ENCODE measurements around the gene FGD5.

The FGD5 gene

DNA sequence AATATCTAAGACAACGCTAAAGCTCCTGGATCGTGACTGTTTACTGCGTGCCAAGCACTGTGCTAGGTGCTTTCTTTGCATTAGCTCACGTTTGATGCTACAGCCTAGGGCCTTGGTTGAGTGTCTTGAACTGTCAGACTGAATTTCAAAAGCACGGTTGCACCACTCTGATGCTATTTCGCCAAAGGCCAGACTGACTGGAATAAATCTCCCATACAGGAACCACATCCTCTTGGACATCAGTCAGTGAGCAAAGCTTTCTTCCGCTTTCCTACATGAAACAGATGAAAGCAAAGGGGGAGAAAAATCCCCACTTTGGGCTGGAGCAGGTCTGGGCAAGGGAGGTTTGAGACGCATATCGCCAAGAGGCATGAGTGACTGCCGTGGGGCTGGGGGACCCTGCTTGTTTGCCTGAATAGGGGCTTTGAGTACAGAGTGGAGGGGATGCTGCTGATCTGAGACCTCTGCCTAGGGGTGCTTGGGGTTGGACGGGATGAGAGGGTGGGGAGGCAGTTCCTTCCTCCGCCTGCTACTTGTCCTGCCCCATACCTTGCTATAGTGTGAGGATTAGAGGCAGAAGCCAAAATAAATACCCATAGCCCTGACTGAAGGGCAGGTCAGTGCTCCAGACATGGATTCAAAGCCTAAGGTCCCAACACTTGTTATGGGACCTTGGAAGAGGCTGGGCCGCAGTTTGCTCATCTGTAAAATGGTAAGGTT is 5.3 kb downstream of the FGD5 start:
- no peak for DNase-seq (ENCODE audit: low spot score)
- TF ChIP-seq, protein P1, sequence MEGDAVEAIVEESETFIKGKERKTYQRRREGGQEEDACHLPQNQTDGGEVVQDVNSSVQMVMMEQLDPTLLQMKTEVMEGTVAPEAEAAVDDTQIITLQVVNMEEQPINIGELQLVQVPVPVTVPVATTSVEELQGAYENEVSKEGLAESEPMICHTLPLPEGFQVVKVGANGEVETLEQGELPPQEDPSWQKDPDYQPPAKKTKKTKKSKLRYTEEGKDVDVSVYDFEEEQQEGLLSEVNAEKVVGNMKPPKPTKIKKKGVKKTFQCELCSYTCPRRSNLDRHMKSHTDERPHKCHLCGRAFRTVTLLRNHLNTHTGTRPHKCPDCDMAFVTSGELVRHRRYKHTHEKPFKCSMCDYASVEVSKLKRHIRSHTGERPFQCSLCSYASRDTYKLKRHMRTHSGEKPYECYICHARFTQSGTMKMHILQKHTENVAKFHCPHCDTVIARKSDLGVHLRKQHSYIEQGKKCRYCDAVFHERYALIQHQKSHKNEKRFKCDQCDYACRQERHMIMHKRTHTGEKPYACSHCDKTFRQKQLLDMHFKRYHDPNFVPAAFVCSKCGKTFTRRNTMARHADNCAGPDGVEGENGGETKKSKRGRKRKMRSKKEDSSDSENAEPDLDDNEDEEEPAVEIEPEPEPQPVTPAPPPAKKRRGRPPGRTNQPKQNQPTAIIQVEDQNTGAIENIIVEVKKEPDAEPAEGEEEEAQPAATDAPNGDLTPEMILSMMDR (IDR thresholded peaks at IDR 0.05; ENCODE audit: borderline replicate concordance, control extremely low read depth, extremely low read depth, insufficient read depth, missing control alignments), result no peak
- in situ Hi-C loops (cut with MboI; ENCODE audit: low sequenced_read_pairs, unreplicated experiment), result no loop called here

- no peak for DNase-seq (ENCODE audit: low spot score)
- TF ChIP-seq, protein P1 (IDR thresholded peaks at IDR 0.05; ENCODE audit: borderline replicate concordance, control extremely low read depth, extremely low read depth, insufficient read depth, missing control alignments), result no peak
- in situ Hi-C loops (cut with MboI; ENCODE audit: low sequenced_read_pairs, unreplicated experiment), result no loop called here
Measured at GRCh38 chr3:14824646-14825045, 5.9 kb downstream of the FGD5 start.

- in situ Hi-C loops (cut with MboI; ENCODE audit: low sequenced_read_pairs, unreplicated experiment), result no loop called here
- no peak for DNase-seq (ENCODE audit: low spot score)
- TF ChIP-seq, protein P1 (IDR thresholded peaks at IDR 0.05; ENCODE audit: borderline replicate concordance, control extremely low read depth, extremely low read depth, insufficient read depth, missing control alignments), result no peak
Measured at GRCh38 chr3:14826069-14826468, 7.3 kb downstream of the FGD5 start.

DNA sequence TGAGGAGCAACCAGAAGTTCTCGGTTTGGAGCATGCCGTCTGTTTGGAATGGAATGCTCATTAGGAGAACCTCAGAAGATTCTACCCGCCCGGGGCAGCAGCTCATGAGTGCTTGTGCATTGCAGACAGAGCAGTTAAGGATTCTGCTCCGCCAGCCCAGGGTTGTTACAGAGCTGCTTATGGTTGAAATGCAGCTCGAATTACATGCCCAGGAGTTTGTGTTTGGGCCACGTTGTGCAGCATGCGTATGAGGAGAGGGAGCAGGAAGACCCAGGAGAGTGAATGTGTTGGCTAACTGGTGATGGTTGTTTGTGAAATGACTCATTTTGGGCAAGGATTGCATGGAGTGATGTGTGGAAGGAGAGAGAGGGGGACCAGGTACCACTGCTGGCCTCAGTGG is 9.0 kb downstream of the FGD5 start:
- in situ Hi-C loops (cut with MboI; ENCODE audit: low sequenced_read_pairs, unreplicated experiment), result no loop called here
- no peak for DNase-seq (ENCODE audit: low spot score)
- TF ChIP-seq, protein P1 (IDR thresholded peaks at IDR 0.05; ENCODE audit: borderline replicate concordance, control extremely low read depth, extremely low read depth, insufficient read depth, missing control alignments), result no peak

DNA sequence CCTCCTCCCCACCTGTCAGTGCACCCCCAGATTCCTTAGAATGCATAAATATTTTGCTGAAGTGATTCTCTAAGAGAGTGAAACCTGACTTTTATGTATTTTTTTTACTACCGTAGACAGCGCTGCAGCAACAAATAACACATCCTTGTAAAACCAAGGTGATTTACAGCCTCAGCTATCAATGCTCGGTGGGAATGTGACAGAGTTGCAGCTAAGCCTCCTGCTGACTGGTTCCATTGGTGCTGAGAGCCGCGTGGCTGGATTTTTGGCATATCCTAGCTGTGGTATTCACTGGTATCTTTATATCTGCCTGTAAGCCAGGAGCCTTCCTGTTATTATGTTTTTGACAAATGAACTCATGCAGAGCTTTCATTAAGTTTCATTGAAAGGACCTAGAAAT is 11.0 kb downstream of the FGD5 start:
- no peak for DNase-seq (ENCODE audit: low spot score)
- TF ChIP-seq, protein P1 (IDR thresholded peaks at IDR 0.05; ENCODE audit: borderline replicate concordance, control extremely low read depth, extremely low read depth, insufficient read depth, missing control alignments), result no peak
- in situ Hi-C loops (cut with MboI; ENCODE audit: low sequenced_read_pairs, unreplicated experiment), result no loop called here

DNA sequence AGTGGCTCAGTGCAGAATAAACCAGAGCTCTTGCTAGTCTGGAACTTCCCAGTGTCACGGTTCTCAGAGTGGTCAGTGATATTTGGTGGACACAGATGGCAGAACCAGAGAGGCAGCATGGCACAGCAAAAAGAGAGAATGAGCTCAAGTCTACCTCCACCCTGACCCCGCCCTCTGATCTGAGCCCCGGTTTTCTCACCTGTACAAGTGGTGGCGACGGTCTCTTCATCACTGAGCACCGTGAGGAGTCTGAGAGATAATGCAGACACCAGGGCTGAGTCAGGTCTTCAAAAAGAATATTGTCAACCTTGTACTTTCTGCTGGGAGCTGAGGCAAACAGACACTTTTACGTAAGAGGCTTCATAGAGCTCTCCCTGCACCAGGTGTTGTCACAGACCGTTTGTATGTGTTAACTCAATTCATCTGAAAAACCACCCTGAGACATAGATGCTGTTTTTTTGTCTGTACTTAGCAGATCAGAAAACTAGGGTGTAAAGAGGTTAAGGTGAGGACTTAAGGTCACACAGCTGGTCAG is 13.2 kb downstream of the FGD5 start:
- TF ChIP-seq, protein P1 (IDR thresholded peaks at IDR 0.05; ENCODE audit: borderline replicate concordance, control extremely low read depth, extremely low read depth, insufficient read depth, missing control alignments), result no peak
- DNase-seq (ENCODE audit: low spot score), result no peak
- in situ Hi-C loops (cut with MboI; ENCODE audit: low sequenced_read_pairs, unreplicated experiment), result no loop called here
